8988T (cell line): ENCODE data around the gene PAIP2.
"Not testable (repeated sequence)": the region's sequence is repeated elsewhere in the genome, so short reads cannot be mapped to it uniquely, and the experiment has no call there.

Experiments
- DNase-seq: peaks from one replicate; pipeline ENCODE4 v3.0.0; 2011

PAIP2 gene

GRCh38 chr5:139341689-139342422 is at the start of gene PAIP2:
Gene PAIP2, plus strand, starts transcription at chr5:139341854. Its CDS starts 21,931 bp downstream, at chr5:139363785.
- DNase-seq, result peak; percentile 54

GRCh38 chr5:139293202-139293506 is 48.5 kb upstream of the PAIP2 start:
- no peak for DNase-seq

GRCh38 chr5:139293507-139294373 is 47.9 kb upstream of the PAIP2 start, which contains the start of gene MATR3:
Gene MATR3, plus strand, starts transcription at chr5:139293740. Its CDS starts 13,676 bp downstream, at chr5:139307416.
- peak; percentile 77 for DNase-seq

GRCh38 chr5:139294374-139295165 is 47.1 kb upstream of the PAIP2 start:
- no peak for DNase-seq

GRCh38 chr5:139295346-139296057 is 46.2 kb upstream of the PAIP2 start:
- DNase-seq, result no peak

GRCh38 chr5:139296198-139296597 is 45.5 kb upstream of the PAIP2 start:
- DNase-seq, result no peak

GRCh38 chr5:139296862-139297326 is 44.8 kb upstream of the PAIP2 start:
- DNase-seq, result no peak

GRCh38 chr5:139297439-139298133 is 44.1 kb upstream of the PAIP2 start:
- no peak for DNase-seq

GRCh38 chr5:139298242-139298641 is 43.4 kb upstream of the PAIP2 start:
- DNase-seq, result no peak

GRCh38 chr5:139299486-139299885 is 42.2 kb upstream of the PAIP2 start:
- DNase-seq, result no peak

GRCh38 chr5:139301808-139302499 is 39.7 kb upstream of the PAIP2 start:
- DNase-seq, result no peak

- DNase-seq, result no peak
These were observed 37.0 kb upstream of the PAIP2 start for GRCh38 chr5:139304391-139305324.

GRCh38 chr5:139306197-139306596 is 35.5 kb upstream of the PAIP2 start:
- DNase-seq, result no peak

GRCh38 chr5:139306628-139307379 is 34.9 kb upstream of the PAIP2 start:
- no peak for DNase-seq

GRCh38 chr5:139308797-139309196 is 32.9 kb upstream of the PAIP2 start:
- no peak for DNase-seq

- not testable (repeated sequence) for DNase-seq
These were observed 30.9 kb upstream of the PAIP2 start for GRCh38 chr5:139310715-139311186.

- DNase-seq, result no peak
These were observed 29.6 kb upstream of the PAIP2 start for GRCh38 chr5:139312075-139312474.

- no peak for DNase-seq
These were observed 27.4 kb upstream of the PAIP2 start for GRCh38 chr5:139314276-139314675.

- DNase-seq, result no peak
These were observed 26.5 kb upstream of the PAIP2 start for GRCh38 chr5:139315056-139315615.
